Endothelial cell of umbilical vein (primary cell): Measurements from ENCODE around the gene KRTAP10-7. TPM values are rescaled to one million over a fixed set of nuclear protein-coding genes. Genes with fewer than 3 reads are reported as not detected.

ENCODE experiments used
- BruUV-seq: library from RNA; stranded (reverse); fragments of 400-500 nt; replicated peaks from 2 replicates; lab custom pipeline; 2021; lab: Mats Ljungman, UMichigan
- CTCF ChIA-PET: fragments of 300-600, 350-600 bp; sonication (Branson Sonifier 250); formaldehyde crosslinking; loops from one replicate; lab custom pipeline; 2021; ENCODE audit warnings: antibody characterized with exemption, inconsistent platforms; lab: Charles Lee
- POLR2A ChIA-PET: fragments of 300-600, 350-600 bp; sonication (Branson Sonifier 250); formaldehyde crosslinking; loops from one replicate; lab custom pipeline; 2021; ENCODE audit warnings: antibody characterized with exemption, inconsistent platforms; lab: Charles Lee
- DNase-seq: peaks from one replicate; pipeline ENCODE4 v3.0.0-alpha.2; 2011; ENCODE audit warnings: low read depth, low spot score
- FAIRE-seq: peaks from 2 replicates; lab custom pipeline; 2011; peaks lifted over from hg19 to GRCh38; lab: Jason Lieb, UNC
- H2AFZ ChIP-seq: 2 replicates; pipeline ENCODE4 v1.6.0; 2012; ENCODE audit warnings: low read depth, low read length, control low read depth, inconsistent platforms
- H3K27ac ChIP-seq: 2 replicates; pipeline ENCODE4 v1.5.1; 2011; ENCODE audit warnings: low read depth, mild to moderate bottlenecking, control low read depth, low read length, moderate library complexity; ENCODE audit not compliant: insufficient read depth
- H3K27me3 ChIP-seq, 2 experiments: 2 replicates each; pipeline versions ENCODE4 v1.6.0 to v1.6.1; 2011; ENCODE audit warnings: low read length in 2 of 2, mixed read lengths in 1 of 2; ENCODE audit not compliant: control insufficient read depth in 2 of 2, insufficient read depth in 2 of 2
- H3K36me3 ChIP-seq, 2 experiments: 2 replicates in 1 of 2; 3 replicates in 1 of 2; pipeline ENCODE4 v1.5.1; 2011; ENCODE audit warnings: low read length in 2 of 2, mild to moderate bottlenecking in 1 of 2, moderate library complexity in 1 of 2; ENCODE audit not compliant: control insufficient read depth in 2 of 2, insufficient read depth in 2 of 2; ENCODE audit errors: extremely low read depth in 1 of 2
- H3K4me1 ChIP-seq: 3 replicates; pipeline ENCODE4 v1.5.1; 2011; ENCODE audit warnings: mild to moderate bottlenecking, low read length; ENCODE audit not compliant: control insufficient read depth, insufficient read depth; ENCODE audit errors: extremely low read depth
- H3K4me2 ChIP-seq: 2 replicates; pipeline ENCODE4 v1.6.1; 2011; ENCODE audit warnings: low read length, control low read depth, mixed read lengths; ENCODE audit not compliant: insufficient read depth
- H3K4me3 ChIP-seq, 3 experiments: fragments of 200-600 bp in 1 of 3; sonication (generic), shearing (Covaris generic) in 1 of 3; replicated peaks in 1 of 3; 2 replicates each; pipeline ENCODE4 v1.5.1; 2011 to 2016; ENCODE audit warnings: control low read depth in 3 of 3, low read length in 3 of 3, mild to moderate bottlenecking in 2 of 3, inconsistent platforms in 1 of 3, low read depth in 1 of 3, moderate library complexity in 1 of 3; ENCODE audit not compliant: insufficient read depth in 1 of 3
- H3K79me2 ChIP-seq: 2 replicates; pipeline ENCODE4 v1.6.0; 2012; ENCODE audit warnings: low read length, inconsistent platforms; ENCODE audit not compliant: control insufficient read depth, insufficient read depth
- H3K9ac ChIP-seq: replicated peaks from 2 replicates; pipeline ENCODE3; 2011; ENCODE audit warnings: low read length, control low read depth; ENCODE audit not compliant: insufficient read depth; ENCODE audit errors: extremely low read depth
- H3K9me1 ChIP-seq: replicated peaks from 3 replicates; pipeline ENCODE4 v1.6.0; 2011; ENCODE audit warnings: mild to moderate bottlenecking, low read length; ENCODE audit not compliant: control insufficient read depth, insufficient read depth; ENCODE audit errors: extremely low read depth
- H3K9me3 ChIP-seq: replicated peaks from 2 replicates; pipeline ENCODE4 v1.5.1; 2012; ENCODE audit warnings: low read length, inconsistent platforms; ENCODE audit not compliant: control insufficient read depth, insufficient read depth
- H4K20me1 ChIP-seq: replicated peaks from 2 replicates; pipeline ENCODE3; 2011; ENCODE audit warnings: mild to moderate bottlenecking, low read length; ENCODE audit not compliant: control insufficient read depth, insufficient read depth; ENCODE audit errors: extremely low read depth
- CTCF ChIP-seq, 2 donors: IDR thresholded peaks; 1 replicate in 1 of 2; 2 replicates in 1 of 2; pipeline ENCODE4 v1.5.1; 2011; ENCODE audit warnings: low read length in 2 of 2, mild to moderate bottlenecking in 2 of 2, moderate library complexity in 2 of 2, control low read depth in 1 of 2, inconsistent platforms in 1 of 2, low read depth in 1 of 2; ENCODE audit not compliant: insufficient read depth in 1 of 2; ENCODE audit errors: extremely low read depth in 1 of 2
- EZH2 ChIP-seq: IDR thresholded peaks from 2 replicates; pipeline ENCODE4 v1.6.1; 2012; ENCODE audit warnings: borderline replicate concordance, low read depth, mild to moderate bottlenecking, moderate library complexity, low read length, inconsistent platforms; ENCODE audit not compliant: severe bottlenecking
- FOS ChIP-seq: IDR thresholded peaks from 2 replicates; pipeline ENCODE4 v1.6.1; 2011; ENCODE audit warnings: mild to moderate bottlenecking, low read length, moderate library complexity, borderline replicate concordance; ENCODE audit not compliant: insufficient read depth
- GATA2 ChIP-seq: IDR thresholded peaks from 2 replicates; pipeline ENCODE4 v1.7.0; 2011; ENCODE audit warnings: low read depth, mild to moderate bottlenecking, moderate library complexity, mixed read lengths, low read length; ENCODE audit not compliant: insufficient read length, insufficient read depth
- JUN ChIP-seq: IDR thresholded peaks from 2 replicates; pipeline ENCODE4 v1.6.1; 2011; ENCODE audit warnings: borderline replicate concordance, low read depth; ENCODE audit not compliant: insufficient read length, insufficient read depth
- MAX ChIP-seq: IDR thresholded peaks from 2 replicates; pipeline ENCODE4 v1.6.1; 2011; ENCODE audit not compliant: insufficient read depth, insufficient read length
- MYC ChIP-seq: IDR thresholded peaks from one replicate; pipeline ENCODE4 v1.6.1; 2011; ENCODE audit warnings: mild to moderate bottlenecking, low read depth, low read length
- POLR2A ChIP-seq: IDR thresholded peaks from 2 replicates; pipeline ENCODE4 v1.6.1; 2012; ENCODE audit warnings: low read depth, mild to moderate bottlenecking, control low read depth, low read length
- POLR2AphosphoS5 ChIP-seq: IDR thresholded peaks from 2 replicates; pipeline ENCODE4 v1.6.1; 2012; ENCODE audit warnings: low read depth, mild to moderate bottlenecking, control low read depth, low read length, moderate library complexity; ENCODE audit not compliant: insufficient read depth
- dilution Hi-C: fragments of 300-500 bp; cut with MboI; formaldehyde crosslinking; loops from one replicate; pipeline ENCODE4 v1.15.0; 2019; ENCODE audit warnings: low sequenced_read_pairs; ENCODE audit not compliant: extremely low pct_ligation_motif_present
- intact Hi-C: fragments of 100-400 bp; cut with micrococcal nuclease; formaldehyde crosslinking; loops from one replicate; pipeline ENCODE4 v1.10.0; 2022
- polyA plus RNA-seq, 4 experiments: library from polyadenylated mRNA; depleted of rRNA in 3 of 4; stranded (reverse) in 3 of 4; unstranded in 1 of 4; fragments of >200 nt; gene quantifications; 2 replicates each; pipeline versions ENCODE4 v1.2.1 to v1.2.3, GENCODE V29; 2011 to 2012; ENCODE audit warnings: missing spikeins in 1 of 4
- total RNA-seq: library from RNA; stranded (reverse); gene quantifications from 2 replicates; pipeline ENCODE4 v1.2.3, GENCODE V29; 2021

KRTAP10-7 gene
- total and polyA plus RNA-seq, 2 donors (not counting 3 experiments of a cell fraction or from before 2014, with no cell fraction given) = not detected

- H3K9me3 ChIP-seq = peaks cover 5% of the 10 kb centered on the region
- no peaks in the 10 kb centered on the region for H3K36me3 ChIP-seq
- intact Hi-C loops = no loop called here
- FAIRE-seq = no peak
- BruUV-seq = no TSS peak
- no peaks in the 10 kb centered on the region for H3K4me1 ChIP-seq
- dilution Hi-C loops = no loop called here
- H3K4me3 ChIP-seq = no peak overlapping the region
- POLR2A ChIA-PET = no interaction called here
- H3K9me1 ChIP-seq = no peaks in the 10 kb centered on the region
- peaks cover 0 to 1% of the 10 kb centered on the region in 2 experiments for H3K27me3 ChIP-seq
- CTCF ChIA-PET = no interaction called here
- TF ChIP-seq POLR2A = no peak
- TF ChIP-seq EZH2 = no peak
- TF ChIP-seq CTCF (IDR thresholded peaks at IDR 0.05; ENCODE audit: extremely low read depth in 1 of 2, insufficient read depth in 1 of 2, low read depth in 1 of 2, low read length in 2 of 2) = no peak
- no peak for TF ChIP-seq POLR2AphosphoS5
- H3K4me2 ChIP-seq = no peak overlapping the region
- no peak overlapping the region for H3K27ac ChIP-seq
- no peak overlapping the region for H2AFZ ChIP-seq
- no peaks in the 10 kb centered on the region for H4K20me1 ChIP-seq
- DNase-seq = no peak
- H3K79me2 ChIP-seq = no peaks in the 10 kb centered on the region
- no peak overlapping the region for H3K9ac ChIP-seq
These were observed 11.2 kb downstream of the KRTAP10-7 start for GRCh38 chr21:44611551-44611950.

DNA sequence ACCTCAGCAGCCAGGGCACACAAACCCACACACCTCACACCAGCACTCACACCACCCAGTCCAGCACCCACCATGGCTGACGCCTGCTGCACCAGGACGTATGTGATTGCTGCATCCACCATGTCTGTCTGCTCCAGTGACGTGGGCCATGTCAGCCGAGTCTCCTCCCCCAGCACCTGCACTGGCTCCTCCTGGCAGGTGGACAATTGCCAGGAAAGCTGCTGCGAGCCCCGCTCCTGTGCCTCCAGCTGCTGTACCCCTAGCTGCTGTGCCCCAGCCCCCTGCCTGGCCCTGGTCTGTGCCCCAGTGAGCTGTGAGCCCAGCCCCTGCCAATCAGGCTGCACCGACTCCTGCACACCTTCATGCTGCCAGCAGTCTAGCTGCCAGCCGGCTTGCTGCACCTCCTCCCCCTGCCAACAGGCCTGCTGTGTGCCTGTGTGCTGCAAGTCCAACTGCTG, 11.7 kb downstream of the KRTAP10-7 start, which contains the start of gene KRTAP10-8:
Gene KRTAP10-8, plus strand, starts transcription at position 51 of the 458 bp plus-strand sequence. Its CDS starts 22 bp downstream, at position 73.
- H2AFZ ChIP-seq = no peak within 1 kb of the TSS
- peaks cover 0 to 1% of the 10 kb centered on the region in 2 experiments for H3K27me3 ChIP-seq
- H3K27ac ChIP-seq = no peak within 1 kb of the TSS
- ChIA-PET POLR2A (no interaction called here), CTCF (no interaction called here)
- H4K20me1 ChIP-seq = no peaks in the 10 kb centered on the region
- no peaks in the 10 kb centered on the region for H3K9me1 ChIP-seq
- dilution Hi-C loops = no loop called here
- no peak for FAIRE-seq
- H3K9me3 ChIP-seq = peaks cover 5% of the 10 kb centered on the region
- intact Hi-C loops = no loop called here
- H3K4me2 ChIP-seq = no peak within 1 kb of the TSS
- no peak within 1 kb of the TSS for H3K9ac ChIP-seq
- no peak for DNase-seq
- no TSS peak for BruUV-seq
- no peak within 1 kb of the TSS for H3K4me3 ChIP-seq
- H3K4me1 ChIP-seq = no peaks in the 10 kb centered on the region
- TF ChIP-seq FOS (no peak), MAX (no peak), EZH2 (no peak), POLR2AphosphoS5 (no peak), JUN (no peak), GATA2 (no peak), MYC (no peak), POLR2A (no peak), CTCF (IDR thresholded peaks at IDR 0.05; ENCODE audit: extremely low read depth in 1 of 2, insufficient read depth in 1 of 2, low read depth in 1 of 2, low read length in 2 of 2) (no peak)
- H3K79me2 ChIP-seq = no peaks in the 10 kb centered on the region
- H3K36me3 ChIP-seq = no peaks in the 10 kb centered on the region
